ENCODE results near the gene CFAP52. TPM values are rescaled to one million over a fixed set of nuclear protein-coding genes. Genes with fewer than 3 reads are reported as not detected.
"Not testable (repeated sequence)": the region's sequence is repeated elsewhere in the genome, so short reads cannot be mapped to it uniquely, and the experiment has no call there.

The CFAP52 gene
- total RNA-seq, 1 donor from 2014 or later, result not detected

GRCh38 chr17:9587969-9588656 lies 11.7 kb downstream of the CFAP52 start:
- ChIA-PET POLR2A (no interaction called here), CTCF (interaction anchor here (0.9 kb wide), 1 partner anchor 11 kb away, joined by 4 read pairs; the partner anchor contains the start of gene CFAP52)
- TF ChIP-seq CTCF (IDR thresholded peaks at IDR 0.05), result no peak
- no peak overlapping the region for H3K4me3 Mint-ChIP-seq
- no peaks in the 10 kb centered on the region for H3K36me3 Mint-ChIP-seq (ENCODE audit: low read depth)
- ATAC-seq (ENCODE audit: low read depth) (no peak), DNase-seq (no peak)
- no peaks in the 10 kb centered on the region for H3K4me1 Mint-ChIP-seq
- H3K9me3 Mint-ChIP-seq, result peaks cover 6% of the 10 kb centered on the region
- H3K27ac Mint-ChIP-seq, result no peak overlapping the region
- intact Hi-C loops (cut with micrococcal nuclease), result no loop called here
- no peaks in the 10 kb centered on the region for H3K27me3 Mint-ChIP-seq

DNA sequence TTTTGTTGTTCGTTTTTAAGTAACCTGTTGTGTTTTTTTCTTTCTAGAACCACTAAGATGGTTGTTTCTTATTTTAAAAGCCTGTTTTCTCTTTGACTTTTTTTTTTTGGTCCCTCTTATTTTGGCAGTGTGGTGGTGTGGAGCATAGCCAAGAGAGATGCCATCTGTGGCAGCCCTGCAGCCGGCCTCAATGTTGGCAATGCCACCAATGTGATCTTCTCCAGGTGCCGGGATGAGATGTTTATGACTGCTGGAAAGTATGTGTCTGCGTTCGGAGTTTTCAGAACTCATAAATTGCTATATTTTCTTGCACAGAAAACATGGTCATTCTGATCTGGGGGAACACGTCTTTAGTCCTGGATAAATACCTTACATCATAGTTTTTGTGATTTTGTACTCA lies 17.6 kb downstream of the CFAP52 start:
- ChIA-PET CTCF (no interaction called here), POLR2A (no interaction called here)
- Mint-ChIP-seq H3K4me3 (no peak overlapping the region), H3K36me3 (ENCODE audit: low read depth) (no peaks in the 10 kb centered on the region), H3K4me1 (no peaks in the 10 kb centered on the region), H3K27ac (no peak overlapping the region), H3K27me3 (peaks cover 3% of the 10 kb centered on the region), H3K9me3 (no peaks in the 10 kb centered on the region)
- ATAC-seq (ENCODE audit: low read depth) (no peak), DNase-seq (no peak)
- TF ChIP-seq CTCF (IDR thresholded peaks at IDR 0.05), result no peak
- intact Hi-C loops (cut with micrococcal nuclease), result no loop called here

GRCh38 chr17:9597638-9598037 lies 21.2 kb downstream of the CFAP52 start:
- ATAC-seq (ENCODE audit: low read depth); H3K27me3 Mint-ChIP-seq; H3K36me3 Mint-ChIP-seq (ENCODE audit: low read depth); DNase-seq; H3K27ac Mint-ChIP-seq; H3K9me3 Mint-ChIP-seq; H3K4me3 Mint-ChIP-seq; CTCF ChIA-PET; POLR2A ChIA-PET; H3K4me1 Mint-ChIP-seq; intact Hi-C loops (cut with micrococcal nuclease): not testable (repeated sequence)

DNA sequence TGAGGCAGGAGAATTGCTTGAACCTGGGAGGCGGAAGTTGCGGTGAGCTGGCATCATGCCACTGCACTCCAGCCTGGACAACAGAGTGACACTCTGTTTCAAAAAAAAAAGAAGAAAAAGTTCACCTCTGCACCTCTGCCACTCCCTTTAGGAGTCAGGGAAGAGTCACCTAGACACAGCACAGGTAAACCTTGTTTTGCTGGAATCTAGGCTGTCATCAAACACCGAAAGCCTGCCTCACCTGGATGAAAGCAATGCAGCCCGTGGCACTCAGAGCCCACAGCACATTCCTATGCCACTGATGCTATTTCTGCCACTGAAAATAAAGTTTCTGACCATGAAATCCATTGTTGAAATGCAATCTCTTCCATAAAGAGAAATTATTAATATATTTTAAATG lies 22.2 kb downstream of the CFAP52 start:
- no peak overlapping the region for H3K4me3 Mint-ChIP-seq
- no peak overlapping the region for H3K27ac Mint-ChIP-seq
- no peaks in the 10 kb centered on the region for H3K4me1 Mint-ChIP-seq
- DNase-seq (no peak), ATAC-seq (ENCODE audit: low read depth) (no peak)
- ChIA-PET CTCF (no interaction called here), POLR2A (no interaction called here)
- H3K27me3 Mint-ChIP-seq, result peaks cover 8% of the 10 kb centered on the region
- H3K9me3 Mint-ChIP-seq, result no peaks in the 10 kb centered on the region
- intact Hi-C loops (cut with micrococcal nuclease), result no loop called here
- no peak for TF ChIP-seq CTCF (IDR thresholded peaks at IDR 0.05)
- H3K36me3 Mint-ChIP-seq (ENCODE audit: low read depth), result no peaks in the 10 kb centered on the region

- H3K4me1 Mint-ChIP-seq; intact Hi-C loops (cut with micrococcal nuclease): not testable (repeated sequence)
- peaks cover 10% of the 10 kb centered on the region for H3K27me3 Mint-ChIP-seq
Observed at GRCh38 chr17:9604583-9604982, 28.1 kb downstream of the CFAP52 start.

DNA sequence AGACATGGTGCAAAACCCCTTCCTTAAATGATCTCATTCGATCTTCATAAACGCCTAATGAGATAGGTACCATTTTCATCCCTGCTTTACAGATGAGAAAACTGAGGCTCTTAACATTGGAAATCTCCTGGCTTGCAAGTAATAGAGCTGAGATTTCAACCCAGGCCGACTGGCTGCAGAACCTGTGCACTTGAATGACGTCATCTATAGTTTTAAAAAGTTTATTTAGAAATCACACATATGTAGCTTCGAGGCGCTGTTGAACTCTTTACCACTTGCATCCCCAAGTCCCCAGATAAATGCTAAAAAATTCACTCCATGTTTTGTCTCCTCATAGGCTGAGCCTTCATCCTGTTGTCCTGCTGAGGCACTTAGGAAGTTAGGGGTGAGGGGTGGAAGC lies 30.0 kb downstream of the CFAP52 start:
- ChIA-PET POLR2A (no interaction called here), CTCF (no interaction called here)
- intact Hi-C loops (cut with micrococcal nuclease), result no loop called here
- ATAC-seq (ENCODE audit: low read depth) (no peak), DNase-seq (no peak)
- no peaks in the 10 kb centered on the region for H3K36me3 Mint-ChIP-seq (ENCODE audit: low read depth)
- no peaks in the 10 kb centered on the region for H3K4me1 Mint-ChIP-seq
- no peak overlapping the region for H3K4me3 Mint-ChIP-seq
- H3K9me3 Mint-ChIP-seq, result peaks cover 4% of the 10 kb centered on the region
- H3K27ac Mint-ChIP-seq, result no peak overlapping the region
- no peak for TF ChIP-seq CTCF (IDR thresholded peaks at IDR 0.05)
- H3K27me3 Mint-ChIP-seq, result peaks cover 13% of the 10 kb centered on the region

More at GRCh38 chr17:9604583-9604982, 28.1 kb downstream of the CFAP52 start:
- H3K36me3 Mint-ChIP-seq (ENCODE audit: low read depth); CTCF ChIA-PET; ATAC-seq (ENCODE audit: low read depth); H3K9me3 Mint-ChIP-seq; DNase-seq; POLR2A ChIA-PET; H3K4me3 Mint-ChIP-seq; H3K27ac Mint-ChIP-seq: not testable (repeated sequence)

- H3K4me1 Mint-ChIP-seq; POLR2A ChIA-PET; H3K9me3 Mint-ChIP-seq; CTCF ChIA-PET; H3K36me3 Mint-ChIP-seq (ENCODE audit: low read depth); DNase-seq; intact Hi-C loops (cut with micrococcal nuclease); H3K4me3 Mint-ChIP-seq; ATAC-seq (ENCODE audit: low read depth); H3K27ac Mint-ChIP-seq: not testable (repeated sequence)
- H3K27me3 Mint-ChIP-seq, result peaks cover 13% of the 10 kb centered on the region
Observed at GRCh38 chr17:9607058-9607457, 30.6 kb downstream of the CFAP52 start.
